Prostate gland (tissue), 2 donors: ENCODE measurements around the gene TAF11. TPM values are rescaled to one million over a fixed set of nuclear protein-coding genes. Genes with fewer than 3 reads are reported as not detected.

Source experiments
- DNase-seq: peaks from one replicate; pipeline ENCODE4 v3.0.0-alpha.2; 2019; ENCODE audit warnings: low spot score
- H3K27ac ChIP-seq, 2 donors: fragments of 200-600 bp; sonication (generic); 2 replicates each; pipeline ENCODE4 v1.5.1; 2017 to 2019
- H3K27me3 ChIP-seq: fragments of 200-600 bp; sonication (generic); replicated peaks from 2 replicates; pipeline ENCODE4 v1.5.1; 2019; ENCODE audit not compliant: insufficient read depth
- H3K36me3 ChIP-seq, 2 donors: fragments of 200-600 bp; sonication (generic); 1 replicate in 1 of 2; 2 replicates in 1 of 2; pipeline versions ENCODE4 v1.5.1 to v1.8.1; 2017 to 2019
- H3K4me1 ChIP-seq: fragments of 200-600 bp; sonication (generic); replicated peaks from 2 replicates; pipeline ENCODE4 v1.5.1; 2019
- H3K4me3 ChIP-seq, 2 donors: fragments of 200-600 bp; sonication (generic); 2 replicates each; pipeline ENCODE4 v1.5.1; 2017 to 2019
- H3K9me3 ChIP-seq: fragments of 200-600 bp; sonication (generic); 2 replicates; pipeline ENCODE4 v1.5.1; 2017
- CTCF ChIP-seq, 4 experiments: fragments of 200-600 bp in 2 of 4; fragments of 450-650 bp in 2 of 4; sonication (generic) in 2 of 4; IDR thresholded peaks; 1 replicate in 3 of 4; 2 replicates in 1 of 4; pipeline ENCODE4 v1.5.1; 2016 to 2019; ENCODE audit warnings: antibody characterized with exemption in 4 of 4, mild to moderate bottlenecking in 2 of 4, moderate library complexity in 2 of 4
- POLR2A ChIP-seq: fragments of 450-650 bp; IDR thresholded peaks from one replicate; pipeline ENCODE4 v1.6.1; 2016; ENCODE audit warnings: antibody characterized with exemption, mild to moderate bottlenecking
- POLR2AphosphoS5 ChIP-seq: sonication (generic); formaldehyde crosslinking; IDR thresholded peaks from one replicate; pipeline ENCODE4 v1.6.1; 2017; ENCODE audit warnings: antibody characterized with exemption
- WGBS: methylation state at CpG from one replicate; pipeline ENCODE4 v1.1.5; 2018; 5-methylcytosine and 5-hydroxymethylcytosine counted together
- intact Hi-C: fragments of 100-400 bp; cut with DNase I; formaldehyde crosslinking; loops from one replicate; pipeline ENCODE4 v1.14.2; 2022
- total RNA-seq, 2 donors: library from RNA; depleted of rRNA; stranded (reverse); fragments of >200 nt; gene quantifications; one replicate each; pipeline ENCODE4 v1.1.0, GENCODE V29; 2016

The TAF11 gene
- total RNA-seq, 2 donors from 2014 or later: 14.8 to 38.6 TPM

- no peaks in the 10 kb centered on the region for H3K27me3 ChIP-seq
- intact Hi-C loops: no loop called here
- H3K36me3 ChIP-seq: peaks cover 0 to 5% of the 10 kb centered on the region in 2 donors
- H3K4me1 ChIP-seq: no peaks in the 10 kb centered on the region
- TF ChIP-seq CTCF (IDR thresholded peaks at IDR 0.05): no peak
- DNase-seq: no peak
- H3K4me3 ChIP-seq: no peak overlapping the region
- H3K27ac ChIP-seq: no peak overlapping the region
- no peaks in the 10 kb centered on the region for H3K9me3 ChIP-seq
Observed at GRCh38 chr6:34837528-34837927, 50.3 kb downstream of the TAF11 start.

GRCh38 chr6:34836451-34836850, 51.4 kb downstream of the TAF11 start:
- WGBS: 48% methylated on average over 2 of the region's 2 CpGs
- no peak for DNase-seq
- Histone ChIP-seq H3K36me3 (peaks cover 0 to 5% of the 10 kb centered on the region in 2 donors), H3K27me3 (no peaks in the 10 kb centered on the region), H3K4me1 (no peaks in the 10 kb centered on the region), H3K9me3 (no peaks in the 10 kb centered on the region), H3K4me3 (no peak overlapping the region), H3K27ac (no peak overlapping the region)
- intact Hi-C loops: no loop called here
- TF ChIP-seq POLR2A: no peak
- TF ChIP-seq POLR2AphosphoS5: no peak
- TF ChIP-seq CTCF (IDR thresholded peaks at IDR 0.05): no peak

GRCh38 chr6:34836008-34836407, 51.8 kb downstream of the TAF11 start:
- WGBS: 87% methylated on average over 4 of the region's 4 CpGs

GRCh38 chr6:34834789-34835518, 52.9 kb downstream of the TAF11 start:
- no peak for TF ChIP-seq POLR2AphosphoS5
- TF ChIP-seq CTCF (IDR thresholded peaks at IDR 0.05): no peak
- TF ChIP-seq POLR2A: no peak
- intact Hi-C loops: no loop called here
- Histone ChIP-seq H3K4me1 (no peaks in the 10 kb centered on the region), H3K4me3 (no peak overlapping the region), H3K27ac (no peak overlapping the region), H3K27me3 (no peaks in the 10 kb centered on the region), H3K9me3 (no peaks in the 10 kb centered on the region), H3K36me3 (peaks cover 0 to 5% of the 10 kb centered on the region in 2 donors)
- DNase-seq: no peak
- WGBS: 80% methylated on average over 4 of the region's 4 CpGs

More at GRCh38 chr6:34836008-34836407, 51.8 kb downstream of the TAF11 start:
- no peak overlapping the region for H3K4me3 ChIP-seq
- no peaks in the 10 kb centered on the region for H3K9me3 ChIP-seq
- no peak overlapping the region for H3K27ac ChIP-seq
- H3K27me3 ChIP-seq: no peaks in the 10 kb centered on the region
- H3K36me3 ChIP-seq: peaks cover 0 to 5% of the 10 kb centered on the region in 2 donors
- H3K4me1 ChIP-seq: no peaks in the 10 kb centered on the region
- TF ChIP-seq POLR2A (no peak), CTCF (IDR thresholded peaks at IDR 0.05) (no peak), POLR2AphosphoS5 (no peak)
- intact Hi-C loops: no loop called here
- no peak for DNase-seq

GRCh38 chr6:34832942-34833341, 54.9 kb downstream of the TAF11 start:
- H3K9me3 ChIP-seq: no peaks in the 10 kb centered on the region
- no peak for DNase-seq
- H3K4me3 ChIP-seq: no peak overlapping the region
- H3K36me3 ChIP-seq: peaks cover 0 to 5% of the 10 kb centered on the region in 2 donors
- H3K4me1 ChIP-seq: no peaks in the 10 kb centered on the region
- TF ChIP-seq CTCF (IDR thresholded peaks at IDR 0.05) (no peak), POLR2A (no peak), POLR2AphosphoS5 (no peak)
- intact Hi-C loops: no loop called here
- H3K27ac ChIP-seq: no peak overlapping the region
- no peaks in the 10 kb centered on the region for H3K27me3 ChIP-seq
- 100% methylated on average over 1 of the region's 1 CpG for WGBS
